Activated CD4-positive, alpha-beta T cell treated with anti-CD3 and anti-CD28 coated beads for 36 hours (primary cell): Measurements from ENCODE around the gene CCR5. TPM values are rescaled to one million over a fixed set of nuclear protein-coding genes. Genes with fewer than 3 reads are reported as not detected.

Experiments
- ATAC-seq: fragments of 200-7000 bp; cut with Tn5 transposase; one replicate; pipeline ENCODE4 v1.10.0; 2021; ENCODE audit warnings: mild to moderate bottlenecking, moderate library complexity
- CTCF ChIA-PET: fragments of 350-600 bp; sonication (Branson Sonifier 250); formaldehyde crosslinking; loops from one replicate; lab custom pipeline; 2021; ENCODE audit warnings: antibody characterized with exemption; lab: Charles Lee
- POLR2A ChIA-PET: fragments of 350-600 bp; sonication (Branson Sonifier 250); formaldehyde crosslinking; loops from one replicate; lab custom pipeline; 2021; ENCODE audit warnings: antibody characterized with exemption, inconsistent platforms; lab: Charles Lee
- DNase-seq: peaks from one replicate; pipeline ENCODE4 v3.0.0-alpha.2; 2020
- H3K27ac Mint-ChIP-seq: one replicate; pipeline ENCODE4 v1.8.0; 2021; ENCODE audit warnings: mixed read lengths
- H3K27me3 Mint-ChIP-seq: one replicate; pipeline ENCODE4 v1.8.0; 2021; ENCODE audit warnings: mixed read lengths
- H3K36me3 Mint-ChIP-seq: one replicate; pipeline ENCODE4 v1.8.0; 2021; ENCODE audit warnings: low read depth, mixed read lengths
- H3K4me1 Mint-ChIP-seq: one replicate; pipeline ENCODE4 v1.8.0; 2021; ENCODE audit warnings: mixed read lengths
- H3K4me3 Mint-ChIP-seq: one replicate; pipeline ENCODE4 v1.8.0; 2021; ENCODE audit warnings: mild to moderate bottlenecking, moderate library complexity, mixed read lengths
- H3K9me3 Mint-ChIP-seq: one replicate; pipeline ENCODE4 v1.8.0; 2021; ENCODE audit warnings: low read depth, mixed read lengths
- intact Hi-C, 2 experiments: fragments of 100-400 bp; cut with DNase I in 1 of 2; cut with micrococcal nuclease in 1 of 2; formaldehyde crosslinking; loops; one replicate each; pipeline versions ENCODE4 v1.14.2 to v1.15.1; 2022 to 2024; cut with DNase I, micrococcal nuclease
- total RNA-seq, 2 experiments: library from RNA; stranded (reverse); gene quantifications; one replicate each; pipeline ENCODE4 v1.2.3, GENCODE V29; 2021

Gene CCR5
- total RNA-seq, 2 experiments from 2014 or later: 0.14 to 0.25 TPM

- CTCF ChIA-PET: no interaction called here
- Mint-ChIP-seq H3K4me3 (no peak overlapping the region), H3K36me3 (peaks cover 4% of the 10 kb centered on the region), H3K27ac (no peak overlapping the region), H3K4me1 (peaks cover 42% of the 10 kb centered on the region), H3K9me3 (peaks cover 2% of the 10 kb centered on the region), H3K27me3 (peaks cover 23% of the 10 kb centered on the region)
- ATAC-seq (no peak), DNase-seq (no peak)
- POLR2A ChIA-PET: no interaction called here
- intact Hi-C loops: no loop called here
Observed at GRCh38 chr3:46348823-46349482, 21.8 kb upstream of the CCR5 start.

GRCh38 chr3:46349484-46350261 lies 21.1 kb upstream of the CCR5 start:
- no peak for DNase-seq
- H3K27me3 Mint-ChIP-seq: peaks cover 28% of the 10 kb centered on the region
- H3K9me3 Mint-ChIP-seq: peaks cover 2% of the 10 kb centered on the region
- no peak for ATAC-seq
- ChIA-PET CTCF (interaction anchor here (0.7 to 2.5 kb wide), 3 partner anchors 20 to 141 kb away, joined by 3 to 13 read pairs (median 3); partner anchors contain the start of genes CCR1 and CCR5), POLR2A (interaction anchor here (0.6 kb wide), 1 partner anchor 8 kb away, joined by 5 read pairs; no protein-coding TSS in a partner anchor)
- peaks cover 47% of the 10 kb centered on the region for H3K4me1 Mint-ChIP-seq
- peaks cover 4% of the 10 kb centered on the region for H3K36me3 Mint-ChIP-seq
- H3K27ac Mint-ChIP-seq: no peak overlapping the region
- intact Hi-C loops: no loop called here
- no peak overlapping the region for H3K4me3 Mint-ChIP-seq

DNA sequence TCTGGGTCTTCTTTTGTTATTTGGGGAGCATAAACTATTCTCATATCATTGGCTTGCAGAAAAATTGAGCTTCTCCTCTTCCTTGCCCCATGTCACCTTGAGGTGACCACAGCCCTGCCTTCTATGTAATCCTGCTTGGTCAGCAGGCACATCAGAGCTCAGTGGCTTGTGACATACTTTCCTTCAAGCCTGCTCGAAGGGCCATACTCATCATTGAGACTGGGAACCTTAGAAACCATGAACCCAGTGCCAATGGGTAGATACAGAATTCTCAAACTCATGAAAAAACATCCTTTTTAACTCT lies 20.5 kb upstream of the CCR5 start:
- ChIA-PET CTCF (interaction anchor here (0.7 to 2.5 kb wide), 4 partner anchors 20 to 142 kb away, joined by 3 to 13 read pairs (median 5); partner anchors contain the start of genes CCR1 and CCR5), POLR2A (interaction anchor here (0.6 kb wide), 1 partner anchor 9 kb away, joined by 5 read pairs; no protein-coding TSS in a partner anchor)
- Mint-ChIP-seq H3K36me3 (peaks cover 4% of the 10 kb centered on the region), H3K27ac (no peak overlapping the region), H3K9me3 (peaks cover 2% of the 10 kb centered on the region), H3K27me3 (peaks cover 31% of the 10 kb centered on the region), H3K4me1 (peaks cover 48% of the 10 kb centered on the region), H3K4me3 (no peak overlapping the region)
- intact Hi-C loops: no loop called here
- ATAC-seq (no peak), DNase-seq (no peak)

- H3K4me3 Mint-ChIP-seq: no peak overlapping the region
- H3K27me3 Mint-ChIP-seq: peaks cover 41% of the 10 kb centered on the region
- CTCF ChIA-PET: interaction anchor here (0.7 to 2.5 kb wide), 6 partner anchors 8 to 592 kb away, joined by 3 to 13 read pairs (median 4); partner anchors contain the start of gene CCR5
- peaks cover 48% of the 10 kb centered on the region for H3K4me1 Mint-ChIP-seq
- H3K27ac Mint-ChIP-seq: no peak overlapping the region
- H3K36me3 Mint-ChIP-seq: peaks cover 4% of the 10 kb centered on the region
- intact Hi-C loops: no loop called here
- ATAC-seq: no peak
- no peaks in the 10 kb centered on the region for H3K9me3 Mint-ChIP-seq
- POLR2A ChIA-PET: no interaction called here
- DNase-seq: no peak
Observed at GRCh38 chr3:46351646-46352045, 19.1 kb upstream of the CCR5 start.

DNA sequence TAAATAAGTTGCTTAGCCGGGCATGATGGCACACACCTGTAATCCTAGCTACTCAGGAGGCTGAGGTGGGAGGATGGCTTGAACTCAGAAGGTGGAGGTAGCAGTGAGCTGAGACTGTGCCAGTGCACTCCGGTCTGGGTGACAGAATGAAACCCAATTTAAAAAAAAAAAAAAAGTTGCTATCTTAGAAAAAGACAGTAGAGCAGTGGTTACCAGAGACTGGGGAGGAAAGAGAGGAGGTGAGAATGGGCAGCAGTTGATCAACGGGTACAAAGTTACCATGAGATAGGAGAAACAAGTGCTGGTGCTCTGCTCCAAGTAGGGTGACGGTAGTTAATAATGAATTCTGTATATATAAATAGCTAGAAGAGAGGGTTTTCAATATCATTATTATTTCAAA lies 17.7 kb upstream of the CCR5 start:
- Mint-ChIP-seq H3K4me3 (no peak overlapping the region), H3K36me3 (no peaks in the 10 kb centered on the region), H3K9me3 (no peaks in the 10 kb centered on the region), H3K27ac (no peak overlapping the region), H3K27me3 (peaks cover 49% of the 10 kb centered on the region), H3K4me1 (peaks cover 50% of the 10 kb centered on the region)
- ChIA-PET POLR2A (no interaction called here), CTCF (interaction anchor here (0.9 to 3.4 kb wide), 2 partner anchors 16 to 391 kb away, joined by 3 to 19 read pairs; partner anchors contain the start of gene CCR5)
- intact Hi-C loops: no loop called here
- no peak for ATAC-seq
- DNase-seq: no peak

- ChIA-PET POLR2A (interaction anchor here (0.6 to 1.0 kb wide), 2 partner anchors 16 to 54 kb away, joined by 4 to 6 read pairs; no protein-coding TSS in a partner anchor), CTCF (interaction anchor here (0.7 to 3.4 kb wide), 6 partner anchors 10 to 392 kb away, joined by 3 to 19 read pairs (median 4); partner anchors contain the start of gene CCR5)
- Mint-ChIP-seq H3K36me3 (no peaks in the 10 kb centered on the region), H3K27ac (no peak within 1 kb of the TSS), H3K4me1 (peaks cover 48% of the 10 kb centered on the region), H3K4me3 (no peak within 1 kb of the TSS), H3K27me3 (peaks cover 47% of the 10 kb centered on the region), H3K9me3 (no peaks in the 10 kb centered on the region)
- DNase-seq (peak; percentile 35), ATAC-seq (peak; percentile 71)
- intact Hi-C loops: loop anchor here in 1 of 2 experiments (2.0 kb wide), 1 partner anchor 17 kb away; the partner anchor contains the start of gene CCR5
Observed at GRCh38 chr3:46353647-46354410, 16.9 kb upstream of the CCR5 start, which contains the start of gene CCR2. CCR2 (plus strand) TSS chr3:46354111; CDS start chr3:46357528, 3,417 bp downstream.

DNA sequence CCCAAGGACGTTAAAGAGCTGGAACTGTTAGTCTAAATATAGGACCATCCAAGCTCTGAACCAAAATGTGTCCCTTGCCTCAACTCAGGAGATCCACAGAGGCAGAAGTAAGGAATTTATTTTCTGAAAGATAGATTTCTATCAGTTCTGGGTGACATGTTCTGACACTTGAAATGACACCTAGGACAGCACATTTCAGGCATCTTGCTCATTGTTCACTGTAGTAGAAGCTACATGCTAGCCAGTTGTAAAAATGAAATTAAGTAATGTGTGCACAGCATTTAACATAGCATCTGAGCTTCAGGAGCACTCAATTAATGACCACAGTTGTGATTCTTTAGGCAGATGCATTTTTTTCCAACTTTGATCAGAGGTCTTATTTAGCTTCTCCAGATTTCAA lies 16.3 kb upstream of the CCR5 start:
- Mint-ChIP-seq H3K4me3 (no peak overlapping the region), H3K4me1 (peaks cover 45% of the 10 kb centered on the region), H3K9me3 (no peaks in the 10 kb centered on the region), H3K36me3 (no peaks in the 10 kb centered on the region), H3K27ac (no peak overlapping the region), H3K27me3 (peaks cover 51% of the 10 kb centered on the region)
- DNase-seq: no peak
- ChIA-PET POLR2A (interaction anchor here (1.0 kb wide), 1 partner anchor 15 kb away, joined by 4 read pairs; no protein-coding TSS in a partner anchor), CTCF (interaction anchor here (0.7 to 3.4 kb wide), 7 partner anchors 10 to 134 kb away, joined by 3 to 19 read pairs (median 3); partner anchors contain the start of gene CCR5)
- intact Hi-C loops: loop anchor here in 1 of 2 experiments (2.0 kb wide), 1 partner anchor 16 kb away; the partner anchor contains the start of gene CCR5
- ATAC-seq: peak; percentile 40

- Mint-ChIP-seq H3K27me3 (peaks cover 52% of the 10 kb centered on the region), H3K27ac (no peak overlapping the region), H3K9me3 (no peaks in the 10 kb centered on the region), H3K36me3 (no peaks in the 10 kb centered on the region), H3K4me3 (no peak overlapping the region), H3K4me1 (peaks cover 44% of the 10 kb centered on the region)
- intact Hi-C loops: loop anchor here in 1 of 2 experiments (2.0 kb wide), 1 partner anchor 16 kb away; the partner anchor contains the start of gene CCR5
- DNase-seq (no peak), ATAC-seq (no peak)
- CTCF ChIA-PET: interaction anchor here (0.7 to 3.4 kb wide), 6 partner anchors 9 to 102 kb away, joined by 3 to 19 read pairs (median 4); partner anchors contain the start of gene CCR5
- POLR2A ChIA-PET: no interaction called here
Observed at GRCh38 chr3:46354984-46355383, 15.8 kb upstream of the CCR5 start.

DNA sequence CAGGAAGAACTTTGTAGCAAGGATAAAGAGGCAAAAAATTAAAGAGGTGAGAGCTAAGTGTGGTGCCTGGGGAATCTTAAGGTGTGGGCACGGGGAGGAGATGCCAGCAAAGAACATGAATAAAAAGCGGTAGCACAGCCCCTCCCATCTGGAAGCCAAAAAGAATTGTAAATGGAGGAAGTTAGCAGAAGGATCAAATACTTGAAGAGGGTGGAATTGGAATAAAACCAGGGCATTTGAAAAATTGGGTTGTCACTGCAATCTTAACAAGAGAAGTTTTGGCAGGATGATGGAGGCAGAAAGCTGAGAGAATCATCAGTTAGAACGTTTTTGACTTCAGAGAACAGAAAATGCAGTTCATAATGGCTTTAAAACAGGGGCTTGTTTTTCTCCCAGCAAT lies 14.5 kb upstream of the CCR5 start:
- Mint-ChIP-seq H3K27me3 (peaks cover 50% of the 10 kb centered on the region), H3K4me3 (no peak overlapping the region), H3K27ac (no peak overlapping the region), H3K9me3 (no peaks in the 10 kb centered on the region), H3K36me3 (no peaks in the 10 kb centered on the region), H3K4me1 (peaks cover 46% of the 10 kb centered on the region)
- ChIA-PET CTCF (interaction anchor here (0.6 to 3.4 kb wide), 2 partner anchors 13 to 318 kb away, joined by 3 to 19 read pairs; partner anchors contain the start of gene CCR5), POLR2A (no interaction called here)
- intact Hi-C loops: no loop called here
- DNase-seq (no peak), ATAC-seq (no peak)

DNA sequence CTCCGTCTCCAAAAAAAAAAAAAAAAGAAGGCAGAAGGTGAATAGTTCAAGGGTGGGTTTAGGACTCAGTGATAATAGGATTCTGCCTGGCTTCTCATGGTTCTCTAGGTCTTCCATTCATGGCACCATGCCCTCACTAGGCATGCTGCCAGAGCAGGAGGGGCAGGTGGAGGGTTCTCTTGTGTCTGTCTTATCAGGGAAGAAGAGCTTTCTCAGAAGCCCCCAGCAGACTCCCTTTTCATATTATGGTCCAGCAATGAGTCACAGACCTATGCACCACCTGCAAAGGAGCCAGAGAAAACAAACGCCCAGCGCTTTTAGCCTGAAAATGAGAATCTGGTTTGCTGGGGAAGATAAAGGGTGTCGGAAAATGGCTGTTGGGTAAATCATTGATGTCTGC lies 13.8 kb upstream of the CCR5 start:
- Mint-ChIP-seq H3K27ac (no peak overlapping the region), H3K4me3 (no peak overlapping the region), H3K36me3 (no peaks in the 10 kb centered on the region), H3K4me1 (peaks cover 51% of the 10 kb centered on the region), H3K9me3 (no peaks in the 10 kb centered on the region), H3K27me3 (peaks cover 44% of the 10 kb centered on the region)
- POLR2A ChIA-PET: no interaction called here
- DNase-seq (no peak), ATAC-seq (no peak)
- intact Hi-C loops: no loop called here
- CTCF ChIA-PET: no interaction called here
